Measurements from ENCODE around the gene AUTS2.

- no peak for TF ChIP-seq CTCF (conservative IDR thresholded peaks at IDR 0.05; ENCODE audit: low read depth in 2 of 2)
- TF ChIP-seq REST (IDR thresholded peaks at IDR 0.05; ENCODE audit: unreplicated experiment) = no peak
- no peak for TF ChIP-seq JUNB (IDR thresholded peaks at IDR 0.05; ENCODE audit: unreplicated experiment)
- TF ChIP-seq EZH2 (IDR thresholded peaks at IDR 0.05; ENCODE audit: low read depth, unreplicated experiment) = no peak
- TF ChIP-seq EZH2phosphoT487 (IDR thresholded peaks at IDR 0.05; ENCODE audit: unreplicated experiment) = no peak
These were observed 395.9 kb downstream of the AUTS2 start for GRCh38 chr7:69994218-69994617.

Measured in GM23338 (cell line).